HepG2 (cell line): ENCODE data around the gene TRPV5. TPM values are rescaled to one million over a fixed set of nuclear protein-coding genes. Genes with fewer than 3 reads are reported as not detected.

ENCODE experiments used
- ATAC-seq: fragments of 200-7000 bp; cut with Tn5 transposase; 3 replicates; pipeline ENCODE4 v1.9.1; 2020; ENCODE audit warnings: mild to moderate bottlenecking, moderate library complexity
- BruUV-seq: library from RNA; stranded (reverse); fragments of 400-500 nt; replicated peaks from 2 replicates; lab custom pipeline; 2021; lab: Mats Ljungman, UMichigan
- CTCF ChIA-PET: fragments of 300-600 bp; formaldehyde crosslinking; extraction: SDS; loops from one replicate; lab custom pipeline; 2021; ENCODE audit warnings: low total read pairs, inconsistent platforms, low intra/inter-chr PET ratio; lab: Yijun Ruan, JAX
- POLR2A ChIA-PET: fragments of 350-600 bp; sonication (Branson Sonifier 250); formaldehyde crosslinking; loops from one replicate; lab custom pipeline; 2020; ENCODE audit warnings: antibody characterized with exemption, inconsistent platforms; lab: Yijun Ruan, JAX
- DNase-seq: peaks from one replicate; pipeline ENCODE4 v3.0.0-alpha.2; 2015; ENCODE audit warnings: low spot score
- FAIRE-seq: peaks from 3 replicates; lab custom pipeline; 2011; peaks lifted over from hg19 to GRCh38; lab: Jason Lieb, UNC
- H2AFZ ChIP-seq: one replicate; pipeline ENCODE4 v1.6.1; 2011; ENCODE audit warnings: low read length, inconsistent platforms
- H3K27ac ChIP-seq: fragments of 300-600 bp; 3 replicates; pipeline ENCODE4 v1.8.0; 2011; ENCODE audit warnings: mixed run types, mild to moderate bottlenecking, mixed read lengths, low read length, inconsistent platforms; ENCODE audit not compliant: insufficient read depth; ENCODE audit errors: extremely low read length
- H3K27me3 ChIP-seq, 2 experiments: fragments of 200-600 bp in 1 of 2; 2 replicates in 1 of 2; 3 replicates in 1 of 2; pipeline versions ENCODE4 v1.6.0 to v1.8.0; 2011; ENCODE audit warnings: low read length in 2 of 2, mild to moderate bottlenecking in 2 of 2, moderate library complexity in 2 of 2, inconsistent platforms in 1 of 2; ENCODE audit not compliant: insufficient read depth in 2 of 2, control insufficient read depth in 1 of 2
- H3K36me3 ChIP-seq, 2 experiments: fragments of 200-600 bp in 1 of 2; replicated peaks in 1 of 2; 2 replicates in 1 of 2; 3 replicates in 1 of 2; pipeline versions ENCODE4 v1.5.1 to v1.8.0; 2011; ENCODE audit warnings: low read length in 2 of 2, inconsistent platforms in 1 of 2; ENCODE audit not compliant: insufficient read depth in 2 of 2, control insufficient read depth in 1 of 2
- H3K4me1 ChIP-seq: 2 replicates; pipeline ENCODE4 v1.5.1; 2012; ENCODE audit warnings: low read length, inconsistent platforms; ENCODE audit not compliant: insufficient read depth
- H3K4me2 ChIP-seq: 2 replicates; pipeline ENCODE4 v1.6.0; 2011; ENCODE audit warnings: low read depth, low read length, inconsistent platforms
- H3K4me3 ChIP-seq, 3 experiments: fragments of 200-600 bp in 1 of 3; sonication (generic), shearing (Covaris generic) in 1 of 3; replicated peaks in 1 of 3; 2 replicates each; pipeline ENCODE4 v1.5.1; 2011 to 2016; ENCODE audit warnings: low read length in 3 of 3, inconsistent platforms in 2 of 3, low read depth in 2 of 3, mild to moderate bottlenecking in 2 of 3, control low read depth in 1 of 3, mixed read lengths in 1 of 3; ENCODE audit not compliant: insufficient read depth in 1 of 3
- H3K79me2 ChIP-seq: one replicate; pipeline ENCODE4 v1.6.1; 2011; ENCODE audit warnings: low read length, inconsistent platforms; ENCODE audit not compliant: insufficient read depth
- H3K9ac ChIP-seq: 2 replicates; pipeline ENCODE4 v1.6.0; 2011; ENCODE audit warnings: mild to moderate bottlenecking, low read depth, low read length, inconsistent platforms; ENCODE audit not compliant: insufficient read depth
- H3K9me3 ChIP-seq: 2 replicates; pipeline ENCODE4 v1.5.1; 2012; ENCODE audit warnings: mild to moderate bottlenecking, low read length
- H4K20me1 ChIP-seq: 2 replicates; pipeline ENCODE4 v1.6.0; 2011; ENCODE audit warnings: inconsistent platforms, mild to moderate bottlenecking, low read length, moderate library complexity; ENCODE audit not compliant: insufficient read depth
- ARNT2 ChIP-seq: sonication (generic); formaldehyde crosslinking; IDR thresholded peaks from 2 replicates; pipeline ENCODE4 v1.8.0; 2022; ENCODE audit warnings: mild to moderate bottlenecking, low read depth, missing genetic modification reagents, moderate library complexity
- BRD4 ChIP-seq: sonication (generic); formaldehyde crosslinking; IDR thresholded peaks from 2 replicates; pipeline ENCODE4 v1.4.0; 2020; ENCODE audit warnings: missing genetic modification reagents
- CEBPZ ChIP-seq: IDR thresholded peaks from 2 replicates; pipeline ENCODE4 v1.6.1; 2012; ENCODE audit warnings: low read length, improper control_type of control experiment
- EED ChIP-seq: sonication (generic); formaldehyde crosslinking; IDR thresholded peaks from 2 replicates; pipeline ENCODE4 v1.5.0; 2020; ENCODE audit warnings: mild to moderate bottlenecking, missing genetic modification reagents
- FOXM1 ChIP-seq: sonication (generic); formaldehyde crosslinking; IDR thresholded peaks from 2 replicates; pipeline ENCODE4 v1.5.0; 2020; ENCODE audit warnings: missing genetic modification reagents
- FOXO1 ChIP-seq: sonication (generic); formaldehyde crosslinking; IDR thresholded peaks from 2 replicates; pipeline ENCODE4 v1.4.0; 2020; ENCODE audit warnings: missing genetic modification reagents
- HDAC6 ChIP-seq: fragments of 200-600 bp; sonication (generic); IDR thresholded peaks from 2 replicates; pipeline ENCODE4 v1.7.0; 2017; ENCODE audit warnings: mild to moderate bottlenecking, antibody characterized with exemption, low read length, low read depth
- HMG20A ChIP-seq: IDR thresholded peaks from 2 replicates; pipeline ENCODE4 v1.6.1; 2016; ENCODE audit warnings: borderline replicate concordance
- IRF2 ChIP-seq: IDR thresholded peaks from 2 replicates; pipeline ENCODE4 v1.6.1; 2018; ENCODE audit warnings: missing genetic modification reagents, missing compliant biosample characterization
- MATR3 ChIP-seq: sonication (generic); formaldehyde crosslinking; IDR thresholded peaks from 2 replicates; pipeline ENCODE4 v1.4.0; 2020; ENCODE audit warnings: missing genetic modification reagents
- PLRG1 ChIP-seq: fragments of 450-650 bp; conservative IDR thresholded peaks from 2 replicates; pipeline ENCODE4 v1.6.1; 2016
- PPARG ChIP-seq: conservative IDR thresholded peaks from 2 replicates; pipeline ENCODE4 v1.6.1; 2016; ENCODE audit warnings: missing biosample characterization, missing genetic modification reagents
- RARA ChIP-seq: IDR thresholded peaks from 2 replicates; pipeline ENCODE4 v1.6.1; 2016; ENCODE audit warnings: missing genetic modification reagents, missing compliant biosample characterization
- RNF2 ChIP-seq: fragments of 450-650 bp; conservative IDR thresholded peaks from 2 replicates; pipeline ENCODE4 v1.6.1; 2016; ENCODE audit warnings: low read depth
- TCF7L2 ChIP-seq: IDR thresholded peaks from 2 replicates; pipeline ENCODE4 v1.6.1; 2011; ENCODE audit warnings: mild to moderate bottlenecking, low read depth, low read length, moderate library complexity
- ZNF264 ChIP-seq: sonication (generic); formaldehyde crosslinking; IDR thresholded peaks from 2 replicates; pipeline ENCODE4 v1.4.0; 2020; ENCODE audit warnings: missing genetic modification reagents
- ZNF577 ChIP-seq: sonication (generic); formaldehyde crosslinking; IDR thresholded peaks from 2 replicates; pipeline ENCODE4 v1.4.0; 2020; ENCODE audit warnings: mild to moderate bottlenecking, low read depth, missing genetic modification reagents, borderline replicate concordance
- WGBS: methylation state at CpG from one replicate; pipeline ENCODE4 v1.1.6; 2017; ENCODE audit warnings: low lambda C conversion rate; 5-methylcytosine and 5-hydroxymethylcytosine counted together
- in situ Hi-C: cut with HindIII; loops from 2 replicates; pipeline ENCODE4 v1.10.0; 2017; ENCODE audit warnings: low pct_unique_long_range_greater_than_20kb; ENCODE audit not compliant: extremely low pct_ligation_motif_present
- intact Hi-C: fragments of 100-400 bp; cut with micrococcal nuclease; formaldehyde crosslinking; loops from one replicate; pipeline ENCODE4 v1.10.0; 2022; ENCODE audit not compliant: unreplicated experiment
- polyA plus RNA-seq, 8 experiments: library from polyadenylated mRNA; depleted of rRNA in 3 of 8; stranded (reverse) in 7 of 8; unstranded in 1 of 8; fragments of >200 nt; fragmentation: Illumina TruSeq in 4 of 8; extraction: Trizol in 4 of 8; gene quantifications; 2 replicates each; pipeline versions ENCODE4 v1.2.1 to v1.2.3, GENCODE V29; 2011 to 2016; ENCODE audit warnings: low read depth in 4 of 8, missing spikeins in 1 of 8, mixed read lengths in 1 of 8; ENCODE audit not compliant: insufficient read depth in 1 of 8
- total RNA-seq, 5 experiments: library from RNA; depleted of rRNA; stranded (reverse); fragments of >200 nt; fragmentation: Illumina TruSeq; extraction: Trizol; gene quantifications; 2 replicates each; pipeline ENCODE4 v1.2.3, GENCODE V29; 2016; ENCODE audit warnings: low read depth in 1 of 5

TRPV5 gene
- total and polyA plus RNA-seq, 2 of the 13 experiments (the other 11 are each of a cell fraction or from before 2014, with no cell fraction given) = not detected

- no peak overlapping the region for H3K4me2 ChIP-seq
- ChIA-PET POLR2A (no interaction called here), CTCF (no interaction called here)
- H3K36me3 ChIP-seq = no peaks in the 10 kb centered on the region
- WGBS = 0% methylated on average over 1 of the region's 6 CpGs
- ATAC-seq = no peak
- no peaks in the 10 kb centered on the region for H3K9me3 ChIP-seq
- TF ChIP-seq MATR3 (CRISPR knock-in tag) = no peak
- no peak for TF ChIP-seq BRD4
- TF ChIP-seq IRF2 (CRISPR knock-in tag) = no peak
- TF ChIP-seq HMG20A (CRISPR knock-in tag) = no peak
- no peak for TF ChIP-seq PLRG1
- no peak for TF ChIP-seq TCF7L2
- TF ChIP-seq HDAC6 = no peak
- no peak for TF ChIP-seq ARNT2 (CRISPR knock-in tag)
- TF ChIP-seq ZNF264 = no peak
- no peak for TF ChIP-seq ZNF577 (CRISPR knock-in tag)
- TF ChIP-seq PPARG (CRISPR knock-in tag) = no peak
- no peak overlapping the region for H3K9ac ChIP-seq
- no peak for DNase-seq
- no peaks in the 10 kb centered on the region for H3K79me2 ChIP-seq
- peaks cover 1 to 7% of the 10 kb centered on the region in 2 experiments; a peak in 2 of 5 replicates for H3K27me3 ChIP-seq
- no peak overlapping the region for H3K27ac ChIP-seq
- intact Hi-C loops (no loop called here), in situ Hi-C loops (loop anchor here (10.0 kb wide), 1 partner anchor 340 kb away; no protein-coding TSS in a partner anchor)
- H4K20me1 ChIP-seq = no peaks in the 10 kb centered on the region
- no peaks in the 10 kb centered on the region for H3K4me1 ChIP-seq
- H2AFZ ChIP-seq = no peak overlapping the region
- no TSS peak for BruUV-seq
- FAIRE-seq = no peak
- H3K4me3 ChIP-seq = no peak overlapping the region
These were observed 58.7 kb downstream of the TRPV5 start for GRCh38 chr7:142874837-142875236.

- H3K36me3 ChIP-seq = no peaks in the 10 kb centered on the region
- ChIA-PET POLR2A (no interaction called here), CTCF (no interaction called here)
- intact Hi-C loops = no loop called here
- WGBS = 10% methylated on average over 1 of the region's 7 CpGs
- H2AFZ ChIP-seq = no peak overlapping the region
- no peak overlapping the region for H3K4me2 ChIP-seq
- peaks cover under 1 to 7% of the 10 kb centered on the region in 2 experiments; a peak in 2 of 5 replicates for H3K27me3 ChIP-seq
- H3K79me2 ChIP-seq = no peaks in the 10 kb centered on the region
- no TSS peak for BruUV-seq
- H3K9ac ChIP-seq = no peak overlapping the region
- no peaks in the 10 kb centered on the region for H3K4me1 ChIP-seq
- no peak for DNase-seq
- FAIRE-seq = no peak
- H3K27ac ChIP-seq = no peak overlapping the region
- no peak for ATAC-seq
- H4K20me1 ChIP-seq = no peaks in the 10 kb centered on the region
- in situ Hi-C loops = loop anchor here (10.0 kb wide), 1 partner anchor 340 kb away; no protein-coding TSS in a partner anchor
- no peaks in the 10 kb centered on the region for H3K9me3 ChIP-seq
- H3K4me3 ChIP-seq = no peak overlapping the region
- TF ChIP-seq EED = no peak
- TF ChIP-seq RARA (CRISPR knock-in tag) = no peak
- TF ChIP-seq FOXM1 (CRISPR knock-in tag) = no peak
- TF ChIP-seq FOXO1 = no peak
- TF ChIP-seq CEBPZ = no peak
- no peak for TF ChIP-seq RNF2
These were observed 59.1 kb downstream of the TRPV5 start for GRCh38 chr7:142874409-142874808.
